NCI-H2227 treated with DMSO at 0.1 percent for 48 hours (cell line): Measurements from ENCODE around the gene ZNF3.
"Not testable (repeated sequence)": the region's sequence is repeated elsewhere in the genome, so short reads cannot be mapped to it uniquely, and the experiment has no call there.

Source experiments
- DNase-seq: peaks from one replicate; lab custom pipeline; 2025; lab: John Stamatoyannopoulos, UW

ZNF3 gene

DNA sequence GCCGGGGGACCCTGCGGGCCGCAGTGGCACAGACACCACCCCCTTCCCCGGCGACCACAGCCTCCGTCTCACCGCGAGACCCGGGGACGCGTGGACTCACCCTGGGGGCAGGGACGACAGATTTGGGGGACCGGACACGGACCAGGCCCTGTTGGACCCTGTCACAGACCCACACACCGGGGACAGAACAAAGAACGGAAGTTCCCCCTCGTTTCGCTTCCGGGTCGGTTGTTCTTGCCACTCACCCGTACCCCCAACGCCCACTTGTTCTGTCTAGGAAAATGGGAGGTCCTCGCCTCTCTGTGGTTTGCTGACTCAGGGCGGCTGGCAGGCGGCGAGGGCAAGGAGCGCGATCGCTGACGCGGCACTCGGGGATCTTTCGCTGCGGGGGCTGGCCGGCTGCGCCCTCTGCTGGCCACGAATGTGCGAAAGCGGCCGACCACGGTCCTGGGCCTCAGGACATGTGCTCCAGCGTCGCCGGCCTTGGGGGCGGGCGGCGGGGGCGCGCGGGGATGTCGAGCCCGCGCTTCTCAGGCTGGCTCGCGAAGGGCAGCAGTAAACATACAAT is at the start of gene ZNF3:
ZNF3 (minus strand) TSS at position 189 of the 568 bp plus-strand sequence. CDS start 4,366 bp downstream, outside the sequence.
- peak; percentile 98 for DNase-seq

DNA sequence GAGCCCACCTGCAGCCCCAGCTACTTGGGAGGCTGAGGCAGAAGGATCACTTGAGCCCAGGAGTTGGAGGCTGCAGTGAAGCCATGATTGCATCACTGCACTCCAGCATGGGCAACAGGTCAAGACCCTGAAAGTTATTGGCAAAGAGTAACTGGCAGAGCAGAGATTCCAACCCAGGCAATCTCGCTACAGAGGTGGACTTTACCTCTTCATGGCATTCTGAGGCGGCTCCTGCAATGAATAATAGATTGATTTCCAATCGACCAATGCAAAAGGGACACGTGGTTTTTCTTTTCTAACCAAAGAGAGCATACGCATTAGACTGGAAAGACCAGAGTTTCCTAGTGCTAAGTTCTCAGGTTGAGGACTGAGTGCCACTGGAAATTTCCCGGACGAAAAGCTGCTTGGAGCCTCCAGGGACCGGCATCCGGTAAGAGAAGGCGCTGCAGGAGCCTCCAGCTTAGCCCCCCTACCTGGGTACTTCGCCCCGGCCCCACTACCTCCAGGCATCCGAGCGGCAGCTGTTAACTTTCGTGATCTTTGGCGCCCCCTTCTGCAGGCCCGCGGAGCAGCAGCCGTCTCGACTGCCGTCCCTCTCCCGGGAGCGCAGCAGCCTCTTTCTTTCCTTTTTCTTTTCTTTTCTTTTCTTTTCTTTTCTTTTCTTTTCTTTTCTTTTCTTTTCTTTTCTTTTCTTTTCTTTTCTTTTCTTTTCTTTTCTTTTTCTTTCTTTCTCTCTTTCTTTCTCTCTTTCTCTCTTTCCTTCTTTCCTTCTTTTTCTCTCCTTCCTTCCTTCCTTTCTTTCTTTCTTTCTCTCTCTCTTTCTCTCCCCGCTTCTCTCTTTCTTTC is 49.3 kb upstream of the ZNF3 start:
- peak; percentile 66 for DNase-seq

DNA sequence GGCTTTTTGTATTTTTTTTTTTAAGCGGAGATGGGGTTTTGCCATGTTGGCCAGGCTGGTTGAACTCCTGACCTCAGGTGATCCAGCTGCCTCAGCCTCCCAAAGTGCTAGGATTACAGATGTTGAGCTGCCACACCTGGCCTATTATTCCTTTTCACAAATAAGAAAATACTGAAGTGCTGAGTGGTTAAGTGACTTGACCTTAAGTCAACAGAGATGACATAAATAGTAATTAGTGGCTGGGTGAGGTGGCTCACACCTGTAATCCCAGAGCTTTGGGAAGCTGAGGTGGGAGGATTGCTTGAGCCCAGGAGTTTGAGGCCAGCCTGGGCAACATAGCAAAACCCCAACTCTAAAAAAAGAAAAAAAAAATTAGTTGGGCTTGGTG is 48.7 kb upstream of the ZNF3 start:
- DNase-seq, result not testable (repeated sequence)

DNA sequence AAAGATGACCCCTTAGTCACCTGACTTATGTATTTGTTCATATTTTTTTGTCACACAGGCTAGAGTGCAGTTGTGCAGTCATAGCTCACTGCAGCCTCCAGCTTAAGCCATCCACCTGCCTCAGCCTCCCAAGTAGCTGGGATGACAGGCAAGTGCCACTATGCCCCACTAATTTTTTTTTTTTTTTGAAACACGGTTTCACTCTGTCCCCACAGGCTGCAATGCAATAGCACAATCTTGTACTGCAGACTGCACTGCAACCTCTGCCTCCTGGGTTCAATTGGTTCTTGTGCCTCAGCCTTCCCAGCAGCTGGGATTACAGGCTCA is 47.1 kb upstream of the ZNF3 start:
- no peak for DNase-seq

DNA sequence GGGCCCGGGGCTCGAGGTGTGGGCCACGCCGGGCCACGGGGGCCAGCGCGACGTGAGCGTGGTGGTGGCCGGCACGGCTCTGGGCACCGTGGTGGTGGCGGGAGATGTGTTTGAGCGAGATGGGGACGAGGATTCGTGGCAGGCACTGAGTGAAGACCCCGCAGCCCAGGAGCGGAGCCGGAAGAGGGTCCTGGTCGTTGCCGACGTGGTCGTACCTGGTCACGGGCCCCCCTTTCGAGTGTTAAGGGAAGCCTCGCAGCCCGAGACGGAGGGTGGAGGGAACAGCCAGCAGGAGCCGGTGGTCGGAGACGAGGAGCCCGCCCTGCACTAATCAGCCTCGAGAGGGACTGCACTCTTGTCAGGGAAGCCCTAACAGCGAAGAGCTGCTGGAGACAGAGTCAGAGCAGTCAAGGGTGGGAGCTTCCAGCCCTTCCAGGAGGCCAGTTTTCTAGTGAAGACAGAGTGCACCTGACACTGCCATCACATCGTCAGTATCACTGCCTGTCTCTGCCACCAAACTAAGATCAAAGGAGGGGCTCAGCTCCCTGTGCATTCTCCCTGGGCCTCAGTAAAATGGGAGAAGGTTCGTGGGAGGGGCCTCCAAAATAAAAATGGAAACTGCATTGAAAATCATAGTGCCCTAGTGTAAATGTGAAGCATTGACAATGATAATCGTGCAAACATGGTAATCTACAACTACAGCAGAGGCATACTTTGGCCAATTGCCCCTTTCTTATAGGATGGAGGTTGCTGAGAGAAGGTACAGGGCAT is 46.5 kb upstream of the ZNF3 start:
- DNase-seq, result no peak

DNA sequence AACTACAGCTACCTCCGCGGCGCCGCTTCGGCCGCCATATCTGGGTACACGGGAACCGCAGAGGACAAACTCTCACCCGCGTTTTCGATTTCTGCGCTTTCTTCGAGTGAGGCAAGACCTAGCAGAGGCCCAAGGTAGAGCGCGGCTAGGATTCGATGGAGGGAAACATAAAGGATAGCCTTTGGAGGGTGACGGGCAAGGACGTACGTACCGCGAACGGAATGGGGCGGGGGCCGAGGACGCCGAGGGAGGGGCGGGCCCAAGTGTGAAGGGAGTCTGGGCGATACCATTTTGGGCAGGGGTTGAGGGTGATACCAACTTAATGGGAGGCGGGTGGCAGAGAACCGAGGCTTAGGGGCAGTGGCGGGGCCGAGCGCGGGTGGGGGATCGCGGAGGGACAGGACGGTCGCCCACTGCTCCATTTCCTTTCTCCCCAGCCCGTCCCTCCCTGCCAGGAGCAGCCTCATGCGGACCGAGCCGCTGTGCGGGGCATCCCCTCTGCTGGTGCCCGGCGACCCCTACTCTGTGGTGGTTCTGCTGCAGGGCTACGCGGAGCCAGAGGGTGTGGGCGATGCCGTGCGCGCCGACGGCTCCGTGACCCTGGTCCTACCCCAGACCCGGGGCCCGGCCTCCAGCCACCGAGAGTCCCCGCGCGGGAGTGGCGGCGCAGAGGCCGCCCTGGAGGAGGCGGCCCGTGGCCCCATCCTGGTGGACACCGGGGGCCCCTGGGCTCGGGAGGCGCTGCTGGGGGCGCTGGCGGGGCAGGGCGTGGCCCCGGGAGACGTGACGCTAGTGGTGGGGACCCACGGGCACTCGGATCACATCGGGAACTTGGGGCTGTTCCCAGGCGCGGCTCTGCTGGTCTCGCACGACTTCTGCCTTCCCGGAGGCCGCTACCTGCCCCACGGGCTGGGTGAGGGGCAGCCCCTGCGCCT is 45.7 kb upstream of the ZNF3 start, which contains the start of gene MBLAC1:
MBLAC1 (plus strand) TSS at position 37 of the 935 bp plus-strand sequence; CDS start at position 466, 429 bp downstream.
- DNase-seq, result peak; percentile 96

DNA sequence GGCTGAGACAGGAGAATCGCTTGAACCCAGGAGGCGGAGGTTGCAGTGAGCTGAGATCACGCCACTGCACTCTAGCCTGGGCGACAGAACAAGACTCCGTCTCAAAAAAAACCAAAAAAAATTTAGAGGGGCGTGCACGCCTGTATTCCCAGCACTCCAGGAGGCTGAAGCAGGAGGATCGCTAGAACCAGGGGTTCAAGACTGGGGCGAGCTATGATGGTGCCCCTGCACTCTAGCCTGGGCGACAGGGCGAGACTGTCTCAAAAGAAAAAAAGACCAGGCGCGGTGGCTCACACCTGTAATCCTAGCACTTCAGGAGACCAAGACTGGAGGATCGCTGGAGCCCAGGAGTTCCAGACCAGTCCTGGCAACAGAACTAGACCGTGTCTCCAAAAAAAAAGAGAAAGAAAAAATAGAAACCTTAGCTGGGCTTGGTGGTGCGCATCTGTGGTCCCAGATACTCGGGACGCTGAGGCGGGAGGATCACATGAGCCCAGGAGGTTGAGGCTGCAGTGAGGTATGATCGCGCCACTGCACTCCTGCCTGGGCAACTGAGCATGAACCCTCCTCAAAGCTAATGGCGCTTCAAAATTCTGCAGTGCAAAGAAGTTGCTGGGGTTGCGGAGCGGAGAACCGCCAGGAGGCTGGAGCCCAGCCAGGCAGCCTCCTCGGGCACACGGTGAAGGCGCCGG is 44.9 kb upstream of the ZNF3 start:
- DNase-seq, result no peak

DNA sequence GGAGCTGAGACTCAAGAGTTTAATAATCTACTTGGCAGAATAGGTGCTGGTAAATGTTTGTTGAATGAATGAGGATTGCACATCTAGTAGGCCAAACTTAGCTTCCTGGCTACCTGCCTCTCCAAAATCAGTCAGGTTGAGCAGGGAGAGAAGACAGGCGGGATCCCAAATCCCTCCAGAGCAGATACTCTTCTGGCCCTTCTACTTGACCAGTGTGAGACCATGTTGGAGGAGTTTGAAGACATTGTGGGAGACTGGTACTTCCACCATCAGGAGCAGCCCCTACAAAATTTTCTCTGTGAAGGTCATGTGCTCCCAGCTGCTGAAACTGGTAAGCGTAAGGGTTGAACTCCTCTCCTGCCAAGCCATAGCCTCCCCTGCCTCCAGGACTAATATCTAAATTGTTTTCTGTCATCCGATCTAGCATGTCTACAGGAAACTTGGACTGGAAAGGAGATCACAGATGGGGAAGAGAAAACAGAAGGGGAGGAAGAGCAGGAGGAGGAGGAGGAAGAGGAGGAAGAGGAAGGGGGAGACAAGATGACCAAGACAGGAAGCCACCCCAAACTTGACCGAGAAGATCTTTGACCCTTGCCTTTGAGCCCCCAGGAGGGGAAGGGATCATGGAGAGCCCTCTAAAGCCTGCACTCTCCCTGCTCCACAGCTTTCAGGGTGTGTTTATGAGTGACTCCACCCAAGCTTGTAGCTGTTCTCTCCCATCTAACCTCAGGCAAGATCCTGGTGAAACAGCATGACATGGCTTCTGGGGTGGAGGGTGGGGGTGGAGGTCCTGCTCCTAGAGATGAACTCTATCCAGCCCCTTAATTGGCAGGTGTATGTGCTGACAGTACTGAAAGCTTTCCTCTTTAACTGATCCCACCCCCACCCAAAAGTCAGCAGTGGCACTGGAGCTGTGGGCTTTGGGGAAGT is 43.0 kb upstream of the ZNF3 start:
- DNase-seq, result no peak

DNA sequence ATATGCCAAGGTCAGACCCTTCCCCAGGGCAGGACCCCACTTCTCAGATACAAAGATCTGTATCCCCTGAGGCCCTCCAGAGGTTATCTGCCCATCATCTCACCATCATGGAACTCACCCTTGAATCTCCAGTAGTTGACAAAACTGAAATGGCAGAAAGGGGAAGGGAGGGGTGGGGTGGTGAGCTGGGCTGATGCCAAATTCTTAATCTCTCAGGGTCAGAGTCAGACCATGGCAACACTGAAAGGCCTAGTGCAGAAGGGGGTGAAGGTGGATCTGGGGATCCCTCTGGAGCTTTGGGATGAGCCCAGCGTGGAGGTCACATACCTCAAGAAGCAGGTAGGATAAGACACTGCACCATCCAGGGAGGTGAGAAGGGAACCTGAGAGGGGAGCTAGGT is 41.0 kb upstream of the ZNF3 start:
- no peak for DNase-seq

DNA sequence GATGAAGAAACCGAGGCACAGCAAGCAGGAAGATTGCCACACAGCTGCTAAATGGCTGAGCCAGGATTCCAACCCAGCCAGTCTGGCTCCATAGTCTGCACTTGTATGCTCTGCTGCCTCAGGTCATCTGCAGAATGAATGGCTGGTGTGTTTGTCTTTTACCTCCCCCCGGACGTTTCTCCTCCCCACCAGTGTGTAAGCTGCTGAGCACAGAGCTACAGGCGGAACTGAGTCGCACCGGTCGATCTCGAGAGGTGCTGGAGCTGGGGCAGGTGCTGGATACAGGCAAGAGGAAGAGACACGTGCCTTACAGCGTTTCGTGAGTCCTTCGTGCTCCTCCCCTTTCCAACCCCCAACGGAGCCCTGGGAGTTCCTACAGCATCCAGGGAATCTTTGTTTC is 40.5 kb upstream of the ZNF3 start:
- no peak for DNase-seq

DNA sequence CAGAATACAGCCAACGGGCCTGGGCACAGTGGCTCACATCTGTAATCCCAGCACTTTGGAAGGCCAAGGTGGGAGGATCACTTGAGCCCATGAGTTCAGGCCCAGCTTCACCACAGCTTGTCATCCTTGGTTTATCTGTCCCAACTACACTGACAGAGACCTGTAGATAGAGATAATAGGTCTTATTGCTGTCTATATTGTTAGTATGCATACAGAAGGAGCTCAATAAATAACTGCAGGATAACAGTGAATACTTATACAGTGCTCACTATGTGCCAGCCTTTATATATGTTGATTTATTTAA is 39.2 kb upstream of the ZNF3 start:
- no peak for DNase-seq

DNA sequence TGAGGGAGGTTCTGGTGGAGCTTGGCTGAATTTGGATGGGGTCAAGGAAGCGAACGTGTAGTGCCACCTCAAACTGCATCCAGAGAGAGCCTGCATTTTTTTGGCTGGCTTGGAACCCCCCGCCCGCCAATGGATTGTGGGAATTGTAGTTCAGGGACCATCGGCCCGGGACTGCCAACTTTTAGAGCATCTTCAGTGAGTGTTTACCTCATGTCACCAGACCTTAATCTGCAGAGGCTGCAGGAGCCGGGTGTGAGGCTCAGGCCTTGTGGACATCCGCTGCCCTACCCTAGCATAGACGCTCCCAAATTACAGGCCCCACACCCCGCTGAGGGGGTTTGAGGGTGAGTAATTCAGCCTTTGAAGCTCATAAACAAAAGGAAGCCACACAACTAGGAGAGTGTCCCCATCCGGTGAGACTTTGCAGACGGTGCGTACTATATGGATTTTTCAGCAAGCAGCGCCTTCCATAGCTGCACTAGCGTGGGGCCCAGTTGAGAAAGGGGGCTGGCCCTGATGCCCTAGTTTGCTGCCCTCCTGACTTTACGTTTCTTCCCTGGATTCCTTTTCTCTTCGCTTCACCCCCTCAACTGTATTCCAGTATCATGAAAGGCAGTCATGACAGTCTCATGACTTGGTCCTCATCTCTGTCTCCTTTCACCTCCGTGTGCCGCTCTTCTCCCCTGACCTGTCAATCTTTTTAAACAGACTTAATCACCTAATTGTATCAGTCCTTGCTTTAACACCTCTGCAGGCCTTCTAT is 38.6 kb upstream of the ZNF3 start:
- peak; percentile 79 for DNase-seq

DNA sequence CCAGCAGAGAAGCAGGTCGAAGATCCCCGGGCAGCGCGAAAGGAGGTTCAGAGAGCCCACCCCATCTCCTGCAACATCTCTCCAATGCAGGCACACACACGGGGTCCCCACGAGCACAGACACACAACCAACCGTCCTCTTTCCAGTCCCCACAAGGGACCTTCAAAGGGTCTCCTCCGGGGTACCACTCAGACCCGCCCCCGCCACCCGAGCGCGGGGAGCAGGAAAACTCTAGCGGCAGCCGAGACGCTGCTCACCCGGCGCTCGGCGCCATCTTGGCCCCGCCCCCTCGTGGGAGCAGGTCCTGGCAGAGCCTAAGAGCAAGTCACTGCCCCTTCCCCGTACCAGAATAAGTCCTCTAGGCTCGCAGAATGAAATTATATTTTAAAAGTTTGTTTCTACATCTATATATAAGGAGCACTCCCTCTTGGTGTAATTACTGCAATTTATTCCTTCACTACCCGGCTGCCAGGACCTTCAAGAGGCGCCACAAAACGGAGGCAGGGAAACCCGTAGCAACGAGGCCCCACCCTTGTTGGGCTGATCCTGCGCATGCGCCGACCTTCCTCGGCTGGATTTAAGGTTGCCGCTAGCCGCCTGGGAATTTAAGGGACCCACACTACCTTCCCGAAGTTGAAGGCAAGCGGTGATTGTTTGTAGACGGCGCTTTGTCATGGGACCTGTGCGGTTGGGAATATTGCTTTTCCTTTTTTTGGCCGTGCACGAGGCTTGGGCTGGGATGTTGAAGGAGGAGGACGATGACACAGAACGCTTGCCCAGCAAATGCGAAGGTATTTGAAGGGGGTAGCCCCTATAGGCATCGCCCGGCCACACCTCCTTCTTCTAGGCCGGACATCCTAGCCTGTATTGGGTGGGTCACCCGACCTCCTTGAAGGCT is 37.8 kb upstream of the ZNF3 start, which contains the start of the genes CNPY4 and TAF6:
CNPY4 (plus strand) TSS at position 563 of the 898 bp plus-strand sequence; CDS start at position 674, 111 bp downstream.
TAF6 (minus strand) TSS at position 287 of the 898 bp plus-strand sequence. CDS start 5,149 bp downstream, outside the sequence.
- peak; percentile 97 for DNase-seq

DNA sequence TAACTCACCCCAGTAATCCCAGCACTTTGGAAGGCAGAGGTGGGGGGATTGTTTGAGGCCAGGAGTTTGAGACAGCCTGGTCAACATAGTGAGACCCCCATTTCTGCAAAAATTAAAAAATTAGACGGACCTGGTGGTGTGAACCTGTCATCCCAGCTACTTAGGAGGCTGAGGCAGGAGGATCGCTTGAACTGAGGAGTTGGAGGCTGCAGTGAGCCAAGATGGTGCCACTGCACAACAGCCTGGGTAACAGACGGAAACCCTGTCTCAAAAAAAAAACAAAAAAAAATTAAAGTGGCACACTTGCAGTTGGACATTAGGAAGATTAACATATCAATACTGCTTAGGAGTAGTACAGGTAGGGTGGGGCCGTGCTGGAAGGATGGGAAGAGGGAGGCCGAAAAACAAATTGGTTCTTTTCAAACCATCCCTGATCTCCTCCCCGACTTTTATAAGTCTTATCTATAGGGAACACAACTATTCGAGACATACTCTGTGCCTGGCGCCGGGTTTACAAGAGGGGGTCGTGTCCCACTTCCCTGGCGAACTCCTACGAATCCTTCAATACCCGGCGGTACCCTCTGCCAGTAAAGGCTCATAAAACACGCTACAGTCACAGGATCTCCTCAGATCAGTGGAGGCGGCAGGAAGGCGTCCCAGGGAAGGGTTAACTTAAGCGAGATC is 37.0 kb upstream of the ZNF3 start:
- no peak for DNase-seq

DNA sequence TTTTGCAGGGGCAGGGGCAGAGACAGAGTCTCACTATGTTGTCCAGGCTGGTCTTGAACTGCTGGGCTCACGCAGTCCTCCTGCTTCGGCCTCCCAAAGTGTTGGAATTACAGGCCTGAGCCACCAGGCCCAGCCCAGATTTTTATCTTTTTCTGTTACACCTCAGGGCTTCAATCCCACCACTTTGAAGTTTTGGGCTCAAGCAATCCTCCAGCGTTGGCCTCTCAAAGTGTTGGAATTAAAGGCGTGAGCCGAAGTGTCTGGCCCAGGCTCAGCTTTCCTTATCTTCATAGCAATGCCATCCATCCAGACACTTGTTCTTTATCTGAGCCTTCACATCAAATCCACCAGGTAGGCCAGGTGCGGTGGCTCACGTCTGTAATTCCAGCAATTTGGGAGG is 33.5 kb upstream of the ZNF3 start:
- no peak for DNase-seq

DNA sequence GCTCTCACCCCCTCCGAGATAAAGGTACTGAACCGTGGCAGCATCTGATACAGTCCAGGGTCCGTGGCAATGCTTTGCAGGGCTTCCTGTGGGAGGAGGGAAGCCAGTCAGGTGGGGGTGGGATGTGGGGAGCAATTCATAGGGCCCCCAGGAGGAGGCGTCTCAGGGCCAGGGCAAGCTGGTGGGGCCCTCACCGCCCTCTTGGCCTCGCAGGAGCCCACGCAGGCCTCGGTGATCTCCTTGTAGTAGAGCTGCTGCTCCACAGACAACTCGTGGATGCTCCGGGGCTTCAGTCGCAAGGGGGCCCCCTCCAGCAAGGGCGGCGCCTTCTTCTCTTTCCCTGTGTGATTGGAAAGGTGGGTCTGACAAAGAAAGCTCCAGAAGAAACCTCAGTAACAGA is 30.4 kb upstream of the ZNF3 start:
- no peak for DNase-seq

DNA sequence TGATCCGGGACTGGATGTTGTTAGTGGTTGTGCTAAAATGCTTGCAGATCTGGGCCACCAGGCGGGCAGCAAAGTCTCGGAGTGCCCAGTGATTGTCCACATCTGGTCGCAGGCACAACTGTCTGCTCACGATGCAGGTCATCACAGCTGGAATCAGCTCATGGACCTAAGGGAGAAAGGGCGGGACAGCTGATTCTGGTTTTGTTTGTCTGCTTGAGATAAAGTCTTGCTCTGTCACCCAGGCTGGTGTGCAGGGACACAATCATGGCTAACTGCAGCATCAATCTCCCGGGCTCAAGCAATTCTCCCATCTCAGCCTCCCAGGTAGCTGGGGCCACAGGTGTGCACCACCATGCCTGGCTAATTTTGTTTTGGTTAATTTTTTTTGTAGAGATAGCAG is 29.6 kb upstream of the ZNF3 start:
- no peak for DNase-seq
